GM23338 (cell line): ENCODE data around the gene ZC3H13. TPM values are rescaled to one million over a fixed set of nuclear protein-coding genes. Genes with fewer than 3 reads are reported as not detected.
A peak's percentile ranks its signal among the peaks of the same experiment; 100 is the strongest.

Source experiments
- ATAC-seq: fragments of 200-7000 bp; cut with Tn5 transposase; 3 replicates; pipeline ENCODE4 v1.9.1; 2020
- DNase-seq: peaks from one replicate; pipeline ENCODE4 v3.0.0-alpha.2; 2015; ENCODE audit warnings: low spot score
- H2AFZ ChIP-seq: fragments of 200-600 bp; sonication (generic); 2 replicates; pipeline ENCODE4 v1.8.0; 2016; ENCODE audit warnings: antibody characterized with exemption, mild to moderate bottlenecking, moderate library complexity
- H3F3A ChIP-seq: fragments of 200-600 bp; sonication (generic); replicated peaks from 2 replicates; pipeline ENCODE4 v1.8.0; 2017; ENCODE audit warnings: antibody characterized with exemption, mixed run types, low read depth
- H3K27ac ChIP-seq: fragments of 200-600 bp; sonication (generic); 2 replicates; pipeline ENCODE4 v1.6.1; 2016; ENCODE audit warnings: low read depth
- H3K27me3 ChIP-seq: fragments of 200-600 bp; sonication (generic); 2 replicates; pipeline ENCODE4 v1.8.0; 2016; ENCODE audit warnings: mild to moderate bottlenecking, mixed run types, moderate library complexity; ENCODE audit not compliant: insufficient read depth
- H3K36me3 ChIP-seq: fragments of 200-600 bp; sonication (generic); 2 replicates; pipeline ENCODE4 v1.8.0; 2016; ENCODE audit warnings: mild to moderate bottlenecking; ENCODE audit not compliant: insufficient read depth
- H3K4me1 ChIP-seq: fragments of 200-600 bp; sonication (generic); 2 replicates; pipeline ENCODE4 v1.8.0; 2016; ENCODE audit warnings: mild to moderate bottlenecking, moderate library complexity; ENCODE audit not compliant: insufficient read depth
- H3K4me2 ChIP-seq: fragments of 200-600 bp; sonication (generic); 2 replicates; pipeline ENCODE4 v1.7.1; 2017; ENCODE audit warnings: mixed run types
- H3K4me3 ChIP-seq: fragments of 200-600 bp; sonication (generic); 2 replicates; pipeline ENCODE4 v1.6.1; 2016; ENCODE audit warnings: mixed run types
- H3K79me2 ChIP-seq: fragments of 200-600 bp; sonication (generic); replicated peaks from 2 replicates; pipeline ENCODE4 v1.8.0; 2017; ENCODE audit warnings: mild to moderate bottlenecking; ENCODE audit not compliant: insufficient read depth
- H3K9me2 ChIP-seq: fragments of 200-600 bp; sonication (generic); 2 replicates; pipeline ENCODE4 v1.8.0; 2017; ENCODE audit not compliant: insufficient read depth
- H4K20me1 ChIP-seq: fragments of 200-600 bp; sonication (generic); replicated peaks from 2 replicates; pipeline ENCODE4 v1.8.0; 2017; ENCODE audit warnings: mild to moderate bottlenecking; ENCODE audit not compliant: insufficient read depth
- H3K27ac Mint-ChIP-seq: 2 replicates; pipeline ENCODE4 v1.8.0; 2020; ENCODE audit warnings: inconsistent platforms, mild to moderate bottlenecking, moderate library complexity, mixed read lengths
- H3K27me3 Mint-ChIP-seq: 3 replicates; pipeline ENCODE4 v1.8.0; 2022; ENCODE audit warnings: low read depth, mild to moderate bottlenecking, moderate library complexity, mixed read lengths, inconsistent platforms; ENCODE audit not compliant: insufficient read depth, poor library complexity
- H3K36me3 Mint-ChIP-seq: 3 replicates; pipeline ENCODE4 v1.8.0; 2021; ENCODE audit warnings: low read depth, mild to moderate bottlenecking, inconsistent platforms, moderate library complexity, mixed read lengths
- H3K4me1 Mint-ChIP-seq: 3 replicates; pipeline ENCODE4 v1.8.0; 2020; ENCODE audit warnings: mild to moderate bottlenecking, inconsistent platforms, mixed read lengths
- H3K4me3 Mint-ChIP-seq: 3 replicates; pipeline ENCODE4 v1.8.0; 2021; ENCODE audit warnings: moderate library complexity, mild to moderate bottlenecking, inconsistent platforms, mixed read lengths
- H3K9me3 Mint-ChIP-seq: 3 replicates; pipeline ENCODE4 v1.8.0; 2020; ENCODE audit warnings: moderate library complexity, mild to moderate bottlenecking, inconsistent platforms, mixed read lengths
- CREB1 ChIP-seq: fragments of 250-450 bp; sonication (Bioruptor Pico); IDR thresholded peaks from 2 replicates; pipeline ENCODE4 v1.5.0; 2020; ENCODE audit warnings: low read depth, mild to moderate bottlenecking, moderate library complexity
- CTCF ChIP-seq, 2 experiments: fragments of 200-600 bp in 1 of 2; sonication (generic) in 1 of 2; conservative IDR thresholded peaks; 2 replicates each; pipeline versions ENCODE4 v1.5.1 to v1.6.1; 2016 to 2017; ENCODE audit warnings: antibody characterized with exemption in 2 of 2, low read depth in 2 of 2, mild to moderate bottlenecking in 2 of 2, moderate library complexity in 1 of 2
- EZH2 ChIP-seq: fragments of 200-600 bp; sonication (generic); IDR thresholded peaks from one replicate; pipeline ENCODE4 v1.8.0; 2017; ENCODE audit warnings: antibody characterized with exemption, mild to moderate bottlenecking, low read depth; ENCODE audit not compliant: unreplicated experiment
- EZH2phosphoT487 ChIP-seq: fragments of 200-600 bp; sonication (generic); IDR thresholded peaks from one replicate; pipeline ENCODE4 v1.8.1; 2018; ENCODE audit warnings: antibody characterized with exemption; ENCODE audit not compliant: unreplicated experiment
- NANOG ChIP-seq: IDR thresholded peaks from 2 replicates; pipeline ENCODE4 v1.6.1; 2016; ENCODE audit warnings: antibody characterized with exemption, borderline replicate concordance
- POLR2AphosphoS5 ChIP-seq: IDR thresholded peaks from 2 replicates; pipeline ENCODE4 v1.6.1; 2016; ENCODE audit warnings: antibody characterized with exemption, low read depth
- REST ChIP-seq: IDR thresholded peaks from one replicate; pipeline ENCODE4 v1.6.1; 2018; ENCODE audit warnings: antibody characterized with exemption; ENCODE audit not compliant: unreplicated experiment
- STAT1 ChIP-seq: IDR thresholded peaks from one replicate; pipeline ENCODE4 v1.6.1; 2016; ENCODE audit warnings: antibody characterized with exemption; ENCODE audit not compliant: unreplicated experiment
- ZNF114 ChIP-seq: fragments of 250-450 bp; sonication (Bioruptor Pico); IDR thresholded peaks from 2 replicates; pipeline ENCODE4 v1.5.0; 2020; ENCODE audit warnings: mild to moderate bottlenecking, moderate library complexity
- ZNF331 ChIP-seq: fragments of 250-450 bp; sonication (Bioruptor Pico); IDR thresholded peaks from 2 replicates; pipeline ENCODE4 v1.5.0; 2020; ENCODE audit warnings: low read depth, mild to moderate bottlenecking, moderate library complexity
- polyA plus RNA-seq: library from polyadenylated mRNA; unstranded; fragments of >200 nt; fragmentation: Nextera tagmentation; extraction: Ambion mirVana; gene quantifications from 2 replicates; pipeline ENCODE4 v1.2.1, GENCODE V29; 2016
- total RNA-seq: library from RNA; depleted of rRNA; stranded (reverse); fragments of >200 nt; shearing (Covaris generic); gene quantifications from 2 replicates; pipeline ENCODE4 v1.2.3, GENCODE V29; 2014

ZC3H13 gene
- total and polyA plus RNA-seq, 2 experiments from 2014 or later, result 39.6 to 125 TPM

GRCh38 chr13:46053162-46054012, 841 bp upstream of the ZC3H13 start (continued):
- TF ChIP-seq REST (no peak), STAT1 (no peak), ZNF331 (CRISPR knock-in tag) (no peak), NANOG (no peak), CREB1 (CRISPR knock-in tag) (no peak), EZH2 (no peak)

GRCh38 chr13:46051968-46052318, 603 bp downstream of the ZC3H13 start:
- Mint-ChIP-seq H3K9me3 (no peaks in the 10 kb centered on the region), H3K27ac (peak overlapping the region; percentile 96), H3K27me3 (no peaks in the 10 kb centered on the region), H3K4me3 (peak overlapping the region; percentile 87), H3K36me3 (peaks cover 2% of the 10 kb centered on the region; the same call in 1 of the 3 replicates), H3K4me1 (peaks cover 7% of the 10 kb centered on the region; the same call in 1 of the 3 replicates)
- ATAC-seq (no peak), DNase-seq (peak; percentile 1)
- Histone ChIP-seq H3F3A (no peaks in the 10 kb centered on the region), H3K4me3 (peak overlapping the region; percentile 81), H4K20me1 (peaks cover 20% of the 10 kb centered on the region), H3K27ac (peak overlapping the region; percentile 90), H3K9me2 (no peaks in the 10 kb centered on the region), H3K36me3 (no peaks in the 10 kb centered on the region), H3K4me2 (peak overlapping the region; percentile 83), H3K27me3 (no peaks in the 10 kb centered on the region), H2AFZ (peak overlapping the region; percentile 75; the same call in 1 of the 2 replicates), H3K4me1 (peaks cover 10% of the 10 kb centered on the region), H3K79me2 (peaks cover 54% of the 10 kb centered on the region)
- TF ChIP-seq CREB1 (CRISPR knock-in tag), result no peak
- TF ChIP-seq POLR2AphosphoS5, result no peak
- no peak for TF ChIP-seq REST
- no peak for TF ChIP-seq ZNF114 (CRISPR knock-in tag)
- no peak for TF ChIP-seq CTCF (conservative IDR thresholded peaks at IDR 0.05; ENCODE audit: low read depth in 2 of 2)
- no peak for TF ChIP-seq NANOG
- TF ChIP-seq EZH2, result no peak
- TF ChIP-seq STAT1, result no peak
- TF ChIP-seq EZH2phosphoT487, result no peak
- no peak for TF ChIP-seq ZNF331 (CRISPR knock-in tag)
